Measurements from ENCODE around the gene DMGDH.

The DMGDH gene

DNA sequence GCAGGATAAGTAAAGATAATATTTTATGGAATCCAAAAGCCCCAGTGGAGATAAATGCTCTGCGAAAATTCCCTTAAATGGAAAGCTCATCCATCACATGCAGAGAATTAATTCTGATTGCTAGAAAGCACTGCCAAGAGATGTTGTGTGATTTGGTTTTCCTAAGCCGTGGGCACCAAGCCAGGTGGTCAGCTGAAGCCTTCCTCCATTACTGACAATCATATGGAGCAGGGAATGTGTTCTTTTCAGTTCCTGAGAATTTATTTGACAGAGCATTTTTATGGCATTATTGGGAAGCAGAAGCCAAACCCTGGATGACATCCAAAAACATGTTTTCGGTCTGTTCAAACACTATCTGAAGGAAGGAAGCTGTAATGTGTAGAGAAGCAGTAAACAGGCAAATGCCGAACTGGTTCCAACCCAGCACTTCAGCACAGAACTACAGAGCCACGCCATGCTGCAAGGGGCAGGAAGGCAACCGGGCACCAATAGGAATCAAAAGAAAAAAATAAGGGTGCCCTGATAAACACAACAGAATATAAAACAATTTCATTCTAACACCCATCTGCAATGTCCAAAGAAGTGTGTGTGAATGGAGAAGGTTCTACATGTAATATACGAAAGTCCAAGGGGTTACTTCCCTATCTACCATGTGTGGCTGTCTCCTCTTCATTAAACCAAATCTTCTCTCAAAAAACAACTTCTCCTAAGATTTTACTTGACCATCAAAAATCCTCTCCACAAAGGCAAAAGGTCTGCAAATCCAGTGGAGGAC lies 96.6 kb downstream of the DMGDH start:
- DNase-seq, result no peak

- DNase-seq, result no peak
These were observed 97.5 kb downstream of the DMGDH start for GRCh38 chr5:78971998-78972397.

DNA sequence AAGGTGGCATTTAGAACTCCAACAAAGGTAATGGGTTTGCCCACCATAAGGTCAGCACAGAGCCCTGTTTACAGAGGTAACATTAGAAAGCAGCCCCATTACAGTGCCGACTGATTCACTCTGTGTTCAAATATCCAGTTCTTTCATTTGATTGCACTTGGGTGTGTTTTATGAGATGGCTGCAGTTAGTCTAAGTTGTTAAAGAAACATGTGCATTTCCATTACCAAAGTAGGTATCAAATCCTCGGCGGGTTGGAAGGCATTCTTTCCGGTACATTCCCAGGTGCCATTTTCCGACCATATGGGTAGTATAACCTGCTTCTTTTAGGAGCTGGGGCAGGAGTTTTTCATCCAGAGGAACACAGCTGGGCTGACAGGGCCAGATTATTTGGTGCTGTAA lies 100.7 kb downstream of the DMGDH start:
- no peak for DNase-seq

DNA sequence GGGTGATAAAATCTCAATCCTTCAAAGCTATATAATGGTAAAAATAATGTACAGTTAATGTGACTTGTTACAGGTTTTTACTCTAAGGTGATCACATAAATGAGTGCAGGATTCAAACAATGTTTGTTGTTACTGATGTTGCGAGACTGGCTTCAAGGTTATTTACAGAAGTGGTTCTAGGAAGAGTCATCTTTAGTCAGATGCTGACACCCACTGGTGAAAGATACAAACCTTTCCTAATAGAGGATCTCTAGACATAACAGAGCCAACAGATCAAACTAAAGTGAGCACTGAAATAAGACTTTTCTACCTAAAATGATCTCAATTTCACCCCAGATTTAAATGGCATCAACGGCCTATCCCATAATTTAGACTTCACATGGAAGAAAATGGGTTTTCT lies 104.6 kb downstream of the DMGDH start:
- peak in 1 of 2 experiments; percentile 50 for DNase-seq

DNA sequence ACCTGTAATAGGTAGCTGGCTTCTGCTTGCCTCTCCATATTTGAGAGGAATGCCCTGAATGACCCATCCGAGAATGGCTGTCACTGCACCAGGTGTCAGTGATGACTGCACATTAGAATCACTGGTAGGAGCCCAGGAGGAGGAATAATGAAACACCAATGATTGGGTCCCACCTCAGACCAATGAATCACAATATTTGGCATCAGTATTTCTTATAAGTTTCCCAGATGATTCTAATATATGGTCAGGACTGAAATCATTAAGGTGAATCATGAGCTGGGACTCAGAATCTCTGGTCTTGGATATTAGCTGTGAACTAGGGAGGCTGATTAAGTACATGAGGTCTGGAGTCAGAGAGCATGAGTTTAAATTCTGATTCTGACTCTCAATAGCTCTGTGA lies 107.7 kb downstream of the DMGDH start:
- DNase-seq, result no peak

DNA sequence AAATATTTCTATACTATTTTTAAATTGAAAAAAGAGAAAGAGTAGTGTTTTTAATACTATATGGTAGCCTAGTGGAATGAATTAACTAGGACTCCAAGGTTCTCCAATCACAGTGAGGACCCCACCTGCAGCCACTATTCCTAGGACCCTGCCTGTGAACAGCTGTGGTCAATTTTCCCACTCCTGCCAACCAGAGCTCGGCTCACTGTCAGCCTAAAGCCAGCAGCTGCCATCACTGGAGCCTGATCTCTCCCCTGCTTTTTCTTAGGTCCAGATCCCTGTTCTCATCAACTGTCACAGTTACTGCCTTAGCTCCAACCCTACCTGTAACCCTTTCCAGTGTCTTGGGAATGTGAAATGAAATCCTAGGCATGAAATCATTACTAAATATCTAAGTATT lies 109.7 kb downstream of the DMGDH start:
- DNase-seq, result no peak

GRCh38 chr5:78958672-78959445 lies 110.6 kb downstream of the DMGDH start:
- no peak for DNase-seq

- DNase-seq, result no peak
These were observed 112.6 kb downstream of the DMGDH start for GRCh38 chr5:78956901-78957300.

- no peak for DNase-seq
These were observed 116.2 kb downstream of the DMGDH start for GRCh38 chr5:78953092-78953800.

Data from SW 1271 (cell line).